ENCODE results near the gene CDC42EP1. TPM values are rescaled to one million over a fixed set of nuclear protein-coding genes. Genes with fewer than 3 reads are reported as not detected.

CDC42EP1 gene
- total RNA-seq, 2 donors from 2014 or later = 28.6 to 97.0 TPM

DNA sequence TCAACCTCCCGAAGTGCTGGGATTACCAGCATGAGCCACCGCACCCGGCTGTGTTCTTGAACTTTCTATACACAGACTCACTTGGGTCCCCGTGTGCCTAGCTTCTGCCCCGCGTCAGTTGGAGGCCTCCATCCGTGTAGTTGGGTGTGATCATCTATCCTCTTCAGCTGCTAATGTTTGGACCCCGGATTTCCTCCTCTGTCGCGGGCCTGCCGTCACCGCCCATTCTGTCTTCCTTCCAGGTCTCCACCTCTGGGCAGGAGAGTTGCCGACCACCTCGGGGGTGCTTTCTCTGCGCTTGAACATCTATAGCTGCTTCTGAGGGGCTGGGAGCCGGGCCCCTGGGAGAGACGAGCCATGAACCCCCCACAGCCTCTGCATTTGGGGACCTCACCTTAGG is 5.5 kb downstream of the CDC42EP1 start:
- Histone ChIP-seq H3K4me3 (no peak overlapping the region), H3K27ac (no peak overlapping the region), H3K36me3 (no peaks in the 10 kb centered on the region), H3K27me3 (replicated peaks; ENCODE audit: insufficient read depth) (no peaks in the 10 kb centered on the region), H3K9me3 (no peaks in the 10 kb centered on the region), H3K4me1 (replicated peaks) (peaks cover 18% of the 10 kb centered on the region)
- DNase-seq (ENCODE audit: low spot score) = no peak
- WGBS = 70% methylated on average over 17 of the region's 17 CpGs
- TF ChIP-seq POLR2AphosphoS5 (IDR thresholded peaks at IDR 0.05) (no peak), POLR2A (IDR thresholded peaks at IDR 0.05) (no peak), CTCF (IDR thresholded peaks at IDR 0.05) (no peak)
- intact Hi-C loops (cut with DNase I) = loop anchor here (5.0 kb wide), 1 partner anchor 249 kb away; no protein-coding TSS in a partner anchor

DNA sequence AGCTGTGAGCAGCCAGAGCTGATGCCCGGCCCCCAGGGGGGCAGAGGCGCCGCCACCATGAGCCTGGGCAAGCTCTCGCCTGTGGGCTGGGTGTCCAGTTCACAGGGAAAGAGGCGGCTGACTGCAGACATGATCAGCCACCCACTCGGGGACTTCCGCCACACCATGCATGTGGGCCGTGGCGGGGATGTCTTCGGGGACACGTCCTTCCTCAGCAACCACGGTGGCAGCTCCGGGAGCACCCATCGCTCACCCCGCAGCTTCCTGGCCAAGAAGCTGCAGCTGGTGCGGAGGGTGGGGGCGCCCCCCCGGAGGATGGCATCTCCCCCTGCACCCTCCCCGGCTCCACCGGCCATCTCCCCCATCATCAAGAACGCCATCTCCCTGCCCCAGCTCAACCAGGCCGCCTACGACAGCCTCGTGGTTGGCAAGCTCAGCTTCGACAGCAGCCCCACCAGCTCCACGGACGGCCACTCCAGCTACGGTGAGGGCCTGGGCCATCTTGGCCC is 6.1 kb downstream of the CDC42EP1 start:
- intact Hi-C loops (cut with DNase I) = loop anchor here (5.0 kb wide), 1 partner anchor 249 kb away; no protein-coding TSS in a partner anchor
- DNase-seq (ENCODE audit: low spot score) = no peak
- WGBS = 74% methylated on average over 26 of the region's 28 CpGs
- Histone ChIP-seq H3K4me1 (replicated peaks) (peaks cover 18% of the 10 kb centered on the region), H3K4me3 (no peak overlapping the region), H3K27ac (peak overlapping the region in 1 of 2 donors; percentile 42), H3K9me3 (no peaks in the 10 kb centered on the region), H3K27me3 (replicated peaks; ENCODE audit: insufficient read depth) (no peaks in the 10 kb centered on the region), H3K36me3 (no peaks in the 10 kb centered on the region)
- TF ChIP-seq CTCF (IDR thresholded peaks at IDR 0.05) = no peak
- TF ChIP-seq POLR2A (IDR thresholded peaks at IDR 0.05) = no peak
- TF ChIP-seq POLR2AphosphoS5 (IDR thresholded peaks at IDR 0.05) = no peak

DNA sequence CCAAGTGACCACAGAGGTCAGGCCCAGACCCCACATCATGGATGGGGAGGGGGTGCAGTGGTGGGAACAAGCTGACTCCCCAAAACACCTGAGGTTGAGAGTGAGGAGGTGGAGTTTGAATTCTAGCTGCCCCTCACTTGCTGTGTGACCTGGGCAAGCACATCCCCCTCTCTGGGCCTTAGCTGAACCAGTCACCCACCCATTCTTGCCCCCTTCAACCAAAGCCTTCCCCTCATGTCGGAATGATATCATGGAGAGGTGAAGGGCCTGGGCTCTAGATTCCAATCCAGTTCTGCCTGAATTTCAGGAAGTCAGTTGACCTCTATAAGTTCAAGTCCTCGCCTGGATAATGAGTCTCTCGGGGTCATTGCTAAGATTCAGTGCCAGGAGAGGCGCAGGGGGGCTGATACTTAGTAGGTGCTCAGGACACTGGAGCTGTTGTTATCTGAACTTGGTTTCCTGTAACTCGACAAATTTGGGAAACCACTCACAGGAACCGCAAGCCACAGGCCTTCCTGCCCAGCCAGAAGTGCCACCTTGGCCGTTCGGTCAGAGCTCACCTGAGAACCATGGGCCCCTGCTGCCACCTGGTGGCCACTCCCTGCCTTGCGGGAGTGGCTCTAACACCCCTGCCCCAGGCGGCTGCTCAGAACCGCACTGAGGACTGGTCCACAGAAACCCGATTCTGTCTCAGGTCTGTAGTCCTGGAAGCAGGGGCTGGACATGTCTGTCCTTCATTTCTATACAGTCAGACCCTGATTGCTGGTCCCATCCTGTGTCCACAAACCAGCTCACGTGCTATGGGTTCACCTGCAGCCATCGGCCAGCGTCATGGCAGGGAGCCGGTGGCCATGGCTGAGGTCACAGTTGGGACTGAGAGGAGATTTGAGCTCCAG is 6.9 kb downstream of the CDC42EP1 start:
- Histone ChIP-seq H3K9me3 (no peaks in the 10 kb centered on the region), H3K27ac (peak overlapping the region; percentile 38 to 42), H3K27me3 (replicated peaks; ENCODE audit: insufficient read depth) (no peaks in the 10 kb centered on the region), H3K36me3 (no peaks in the 10 kb centered on the region), H3K4me3 (no peak overlapping the region), H3K4me1 (replicated peaks) (peaks cover 18% of the 10 kb centered on the region)
- intact Hi-C loops (cut with DNase I) = loop anchor here (5.0 kb wide), 1 partner anchor 250 kb away; no protein-coding TSS in a partner anchor
- DNase-seq (ENCODE audit: low spot score) = peak; percentile 90
- TF ChIP-seq POLR2AphosphoS5 (IDR thresholded peaks at IDR 0.05) (peak; percentile 63), POLR2A (IDR thresholded peaks at IDR 0.05) (no peak), CTCF (IDR thresholded peaks at IDR 0.05) (peak; percentile 92 to 99 (median 98))
- WGBS = 47% methylated on average over 15 of the region's 16 CpGs

GRCh38 chr22:37568012-37568411 is 7.7 kb downstream of the CDC42EP1 start:
- 91% methylated on average over 14 of the region's 15 CpGs for WGBS
- Histone ChIP-seq H3K27me3 (replicated peaks; ENCODE audit: insufficient read depth) (no peaks in the 10 kb centered on the region), H3K4me3 (no peak overlapping the region), H3K36me3 (no peaks in the 10 kb centered on the region), H3K9me3 (no peaks in the 10 kb centered on the region), H3K27ac (no peak overlapping the region), H3K4me1 (replicated peaks) (peaks cover 18% of the 10 kb centered on the region)
- no peak for DNase-seq (ENCODE audit: low spot score)
- intact Hi-C loops (cut with DNase I) = loop anchor here (2.0 to 5.0 kb wide), 2 partner anchors 29 to 251 kb away; no protein-coding TSS in a partner anchor
- TF ChIP-seq CTCF (IDR thresholded peaks at IDR 0.05) = no peak
- no peak for TF ChIP-seq POLR2A (IDR thresholded peaks at IDR 0.05)
- no peak for TF ChIP-seq POLR2AphosphoS5 (IDR thresholded peaks at IDR 0.05)
